ENCODE results near the gene DAZ3.
"Not testable (repeated sequence)": the region's sequence is repeated elsewhere in the genome, so short reads cannot be mapped to it uniquely, and the experiment has no call there.

DAZ3 gene

GRCh38 chrY:24813293-24813692, at the start of gene DAZ3:
TSS of gene DAZ3 (minus strand) at chrY:24813393. CDS start at chrY:24813185, 208 bp downstream.
- DNase-seq, result not testable (repeated sequence)

GRCh38 chrY:24833619-24834018, 20.4 kb upstream of the DAZ3 start, which contains the start of gene DAZ4:
TSS of gene DAZ4 (plus strand) at chrY:24833919. CDS start at chrY:24834127, 208 bp downstream.
- DNase-seq, result not testable (repeated sequence)

DNA sequence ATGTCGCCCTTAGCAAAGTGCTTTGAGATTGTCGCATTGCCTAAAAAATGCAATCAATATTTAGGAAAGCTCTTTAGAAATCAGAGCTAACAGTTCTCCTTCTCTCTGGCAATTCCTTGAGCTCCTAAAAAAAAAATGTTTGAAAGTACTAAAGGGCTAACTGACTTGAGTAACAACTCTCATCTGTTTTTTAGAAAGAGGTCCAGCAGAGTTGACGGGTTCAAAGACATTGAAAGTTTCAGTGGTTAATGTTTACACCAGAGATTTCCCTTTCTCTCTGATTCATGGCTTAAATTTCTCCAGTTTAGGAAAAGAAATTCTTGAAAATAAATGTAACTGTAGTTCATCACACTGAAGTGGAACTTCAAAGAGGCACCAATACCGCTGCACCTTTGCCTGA, 11.9 kb upstream of the DAZ3 start:
- DNase-seq, result not testable (repeated sequence)

GRCh38 chrY:24824184-24824879, 11.1 kb upstream of the DAZ3 start:
- DNase-seq, result not testable (repeated sequence)

GRCh38 chrY:24821836-24822235, 8.6 kb upstream of the DAZ3 start:
- DNase-seq, result not testable (repeated sequence)
